HL-60 (cell line): ENCODE data around the gene HIRA.

ENCODE experiments used
- DNase-seq, 2 experiments: peaks; one replicate each; pipeline ENCODE4 v3.0.0-alpha.2; 2010 to 2020; ENCODE audit warnings: low read depth in 1 of 2, low spot score in 1 of 2
- H3K27ac ChIP-seq: fragments of 250-450 bp; sonication (Bioruptor Pico); replicated peaks from 2 replicates; pipeline ENCODE4 v1.5.1; 2020; ENCODE audit warnings: mild to moderate bottlenecking, moderate library complexity
- H3K27me3 ChIP-seq: fragments of 250-450 bp; sonication (Bioruptor Pico); 2 replicates; pipeline ENCODE4 v1.5.1; 2021; ENCODE audit warnings: mild to moderate bottlenecking, moderate library complexity; ENCODE audit not compliant: insufficient read depth, poor library complexity, severe bottlenecking
- H3K4me3 ChIP-seq: replicated peaks from 2 replicates; pipeline ENCODE4 v1.5.1; 2011; ENCODE audit warnings: mild to moderate bottlenecking, control low read depth, low read length; ENCODE audit not compliant: insufficient read depth
- CTCF ChIP-seq: IDR thresholded peaks from one replicate; pipeline ENCODE4 v1.5.1; 2011; ENCODE audit warnings: low read length, control low read depth, inconsistent platforms; ENCODE audit not compliant: insufficient read depth
- GABPA ChIP-seq: IDR thresholded peaks from 2 replicates; pipeline ENCODE4 v1.6.1; 2012; ENCODE audit warnings: low read depth
- POLR2AphosphoS5 ChIP-seq: IDR thresholded peaks from 2 replicates; pipeline ENCODE4 v1.6.1; 2012; ENCODE audit warnings: low read depth
- REST ChIP-seq: IDR thresholded peaks from 2 replicates; pipeline ENCODE4 v1.6.1; 2012; ENCODE audit warnings: low read depth; ENCODE audit not compliant: insufficient replicate concordance
- SPI1 ChIP-seq: IDR thresholded peaks from 2 replicates; pipeline ENCODE4 v1.6.1; 2012; ENCODE audit warnings: low read depth, mild to moderate bottlenecking, borderline replicate concordance

Gene HIRA

GRCh38 chr22:19448739-19449421 lies 17.3 kb upstream of the HIRA start:
- no peak for DNase-seq
- TF ChIP-seq GABPA (no peak), POLR2AphosphoS5 (no peak), CTCF (no peak), REST (no peak), SPI1 (no peak)
- H3K27ac ChIP-seq, result no peak overlapping the region
- no peak overlapping the region for H3K4me3 ChIP-seq
- H3K27me3 ChIP-seq, result no peaks in the 10 kb centered on the region

- Histone ChIP-seq H3K27me3 (no peaks in the 10 kb centered on the region), H3K27ac (peak overlapping the region; percentile 64), H3K4me3 (peak overlapping the region; percentile 83)
- DNase-seq, result peak in 1 of 2 experiments; percentile 9
- TF ChIP-seq POLR2AphosphoS5, result no peak
- TF ChIP-seq GABPA, result no peak
- TF ChIP-seq CTCF, result no peak
- TF ChIP-seq SPI1, result no peak
- no peak for TF ChIP-seq REST
These were observed 16.6 kb upstream of the HIRA start for GRCh38 chr22:19448076-19448607.

- H3K4me3 ChIP-seq, result peak within 1 kb of the TSS; percentile 83
- peak within 1 kb of the TSS; percentile 64 for H3K27ac ChIP-seq
- TF ChIP-seq REST (peak; percentile 28), CTCF (no peak), GABPA (no peak), POLR2AphosphoS5 (peak; percentile 75), SPI1 (no peak)
These were observed 16.0 kb upstream of the HIRA start, which contains the start of gene C22orf39 for GRCh38 chr22:19447330-19448075. TSS of gene C22orf39 (minus strand) at chr22:19447711. CDS start at chr22:19447688, 23 bp downstream.

More at GRCh38 chr22:19447330-19448075, 16.0 kb upstream of the HIRA start, which contains the start of gene C22orf39:
- no peaks in the 10 kb centered on the region for H3K27me3 ChIP-seq
- peak; percentile 84 to 93 for DNase-seq
